GM06990 (cell line): ENCODE data around the gene C19orf25.

Experiments used
- DNase-seq: peaks from one replicate; pipeline ENCODE4 v3.0.0-alpha.2; 2011; ENCODE audit not compliant: insufficient read length; ENCODE audit errors: extremely low read depth
- H3K27me3 ChIP-seq: replicated peaks from 2 replicates; pipeline ENCODE4 v1.6.0; 2011; ENCODE audit warnings: low read length; ENCODE audit not compliant: control insufficient read depth, insufficient read depth
- H3K36me3 ChIP-seq: 2 replicates; pipeline ENCODE4 v1.5.1; 2011; ENCODE audit warnings: low read length; ENCODE audit not compliant: control insufficient read depth, insufficient read depth
- H3K4me3 ChIP-seq: replicated peaks from 2 replicates; pipeline ENCODE4 v1.5.1; 2011; ENCODE audit warnings: low read depth, mild to moderate bottlenecking, control low read depth, low read length
- CTCF ChIP-seq: IDR thresholded peaks from 2 replicates; pipeline ENCODE4 v1.5.1; 2011; ENCODE audit warnings: low read length, control low read depth, mild to moderate bottlenecking, inconsistent platforms; ENCODE audit not compliant: insufficient read depth, poor library complexity, severe bottlenecking

The C19orf25 gene

GRCh38 chr19:1434040-1434366, 45.0 kb downstream of the C19orf25 start:
- peaks cover 34% of the 10 kb centered on the region for H3K36me3 ChIP-seq

GRCh38 chr19:1433119-1434039, 45.6 kb downstream of the C19orf25 start:
- no peaks in the 10 kb centered on the region for H3K27me3 ChIP-seq
- H3K4me3 ChIP-seq = no peak overlapping the region
- no peak for DNase-seq
- TF ChIP-seq CTCF = no peak
- H3K36me3 ChIP-seq = peaks cover 38% of the 10 kb centered on the region

More at GRCh38 chr19:1434040-1434366, 45.0 kb downstream of the C19orf25 start:
- no peaks in the 10 kb centered on the region for H3K27me3 ChIP-seq
- no peak for DNase-seq
- no peak overlapping the region for H3K4me3 ChIP-seq
- TF ChIP-seq CTCF = no peak

GRCh38 chr19:1432507-1432887, 46.5 kb downstream of the C19orf25 start:
- peaks cover 42% of the 10 kb centered on the region for H3K36me3 ChIP-seq
- DNase-seq = no peak
- no peak overlapping the region for H3K4me3 ChIP-seq
- no peak for TF ChIP-seq CTCF
- no peaks in the 10 kb centered on the region for H3K27me3 ChIP-seq

- peaks cover 45% of the 10 kb centered on the region for H3K36me3 ChIP-seq
- H3K4me3 ChIP-seq = no peak overlapping the region
- TF ChIP-seq CTCF = no peak
- DNase-seq = no peak
- no peaks in the 10 kb centered on the region for H3K27me3 ChIP-seq
Observed at GRCh38 chr19:1431759-1432506, 47.1 kb downstream of the C19orf25 start.

GRCh38 chr19:1430246-1430645, 48.8 kb downstream of the C19orf25 start:
- no peak for TF ChIP-seq CTCF
- H3K27me3 ChIP-seq = no peaks in the 10 kb centered on the region
- H3K4me3 ChIP-seq = no peak overlapping the region
- no peak for DNase-seq
- peaks cover 53% of the 10 kb centered on the region for H3K36me3 ChIP-seq
